ENCODE results near the gene CLEC4F.

Gene CLEC4F, protein sequence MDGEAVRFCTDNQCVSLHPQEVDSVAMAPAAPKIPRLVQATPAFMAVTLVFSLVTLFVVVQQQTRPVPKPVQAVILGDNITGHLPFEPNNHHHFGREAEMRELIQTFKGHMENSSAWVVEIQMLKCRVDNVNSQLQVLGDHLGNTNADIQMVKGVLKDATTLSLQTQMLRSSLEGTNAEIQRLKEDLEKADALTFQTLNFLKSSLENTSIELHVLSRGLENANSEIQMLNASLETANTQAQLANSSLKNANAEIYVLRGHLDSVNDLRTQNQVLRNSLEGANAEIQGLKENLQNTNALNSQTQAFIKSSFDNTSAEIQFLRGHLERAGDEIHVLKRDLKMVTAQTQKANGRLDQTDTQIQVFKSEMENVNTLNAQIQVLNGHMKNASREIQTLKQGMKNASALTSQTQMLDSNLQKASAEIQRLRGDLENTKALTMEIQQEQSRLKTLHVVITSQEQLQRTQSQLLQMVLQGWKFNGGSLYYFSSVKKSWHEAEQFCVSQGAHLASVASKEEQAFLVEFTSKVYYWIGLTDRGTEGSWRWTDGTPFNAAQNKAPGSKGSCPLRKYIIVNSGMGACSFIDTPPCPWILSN

DNA sequence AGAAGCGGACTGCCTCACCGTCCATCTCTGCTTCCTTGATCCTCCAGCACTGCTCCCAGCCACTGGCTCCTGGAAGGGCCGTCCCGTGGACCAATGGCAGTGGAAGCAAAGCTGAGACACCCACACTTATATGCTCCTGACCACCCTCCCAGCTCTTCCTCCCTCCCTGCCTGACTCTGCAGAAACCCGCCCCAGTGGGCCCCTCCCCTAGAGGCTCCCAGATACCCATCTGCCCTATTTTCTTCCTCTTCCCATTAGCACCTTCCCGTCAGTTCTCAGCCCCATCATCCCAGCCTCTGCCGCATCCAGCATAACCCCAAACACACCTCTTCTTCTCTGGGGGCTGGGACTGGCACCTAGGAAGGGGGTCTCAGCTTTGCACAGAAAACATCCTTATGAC, at the start of gene CLEC4F:
CLEC4F (minus strand) TSS at position 101 of the 400 bp plus-strand sequence; CDS start at position 25, 76 bp downstream.
- DNase-seq, result no peak

DNA sequence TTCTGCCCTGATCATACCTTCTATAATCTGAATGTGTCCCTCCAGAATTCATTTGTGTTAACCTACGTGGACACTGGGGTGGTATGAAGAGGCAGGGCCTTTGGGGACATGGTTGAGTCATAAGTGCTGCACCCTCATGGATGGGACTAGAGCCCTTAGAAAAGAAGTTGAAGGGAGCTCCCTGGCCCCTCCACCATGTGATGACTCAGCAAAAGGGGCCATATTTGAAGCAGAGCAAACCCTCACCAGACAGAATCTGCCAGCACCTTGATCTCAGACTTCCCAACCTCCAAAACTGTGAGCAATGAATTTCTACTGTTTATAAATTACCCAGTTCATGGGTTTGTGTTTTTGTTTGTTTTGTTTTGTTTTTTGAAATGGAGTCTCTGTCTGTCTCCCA, 48.6 kb upstream of the CLEC4F start:
- DNase-seq, result no peak

DNA sequence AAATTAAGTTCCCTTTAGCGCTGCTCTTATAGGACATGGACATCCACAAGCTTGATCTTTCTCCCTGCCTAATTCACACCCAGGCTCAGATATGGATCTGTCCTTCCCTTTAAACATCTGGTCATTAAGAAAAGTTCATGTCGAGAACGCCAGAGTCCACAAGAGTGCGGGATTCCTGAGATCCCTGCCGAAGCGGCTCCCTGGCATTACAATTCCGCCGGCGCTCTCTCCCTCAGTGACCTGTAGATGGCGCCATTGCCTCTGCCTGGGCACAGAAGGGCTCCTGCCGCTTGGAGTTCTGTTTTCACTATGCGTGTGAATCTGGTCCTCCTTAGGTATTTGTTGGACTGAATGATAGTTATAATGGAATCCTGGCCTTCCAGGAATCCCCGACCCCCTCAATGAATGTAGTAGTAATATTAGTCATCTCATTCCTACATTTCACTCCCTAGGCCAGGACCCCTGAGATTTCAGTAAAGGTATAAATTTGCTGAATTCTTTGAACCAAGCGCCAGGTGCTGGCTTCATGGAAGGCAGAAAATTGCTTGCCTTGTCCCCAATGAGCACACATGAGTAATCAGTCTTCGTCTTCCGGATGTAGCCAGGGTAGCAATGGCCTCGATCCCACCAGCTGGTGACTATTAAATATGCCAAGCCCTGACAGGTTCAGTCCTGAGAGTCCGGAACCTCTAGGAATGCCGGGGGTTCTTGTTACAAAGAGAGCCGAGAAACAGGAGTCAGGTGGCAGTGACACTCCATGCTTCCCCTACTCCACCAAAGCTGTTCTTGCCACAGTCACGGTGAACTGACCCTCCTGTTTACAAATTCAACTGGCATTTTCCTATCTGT, 41.6 kb upstream of the CLEC4F start:
- DNase-seq, result peak; percentile 75

DNA sequence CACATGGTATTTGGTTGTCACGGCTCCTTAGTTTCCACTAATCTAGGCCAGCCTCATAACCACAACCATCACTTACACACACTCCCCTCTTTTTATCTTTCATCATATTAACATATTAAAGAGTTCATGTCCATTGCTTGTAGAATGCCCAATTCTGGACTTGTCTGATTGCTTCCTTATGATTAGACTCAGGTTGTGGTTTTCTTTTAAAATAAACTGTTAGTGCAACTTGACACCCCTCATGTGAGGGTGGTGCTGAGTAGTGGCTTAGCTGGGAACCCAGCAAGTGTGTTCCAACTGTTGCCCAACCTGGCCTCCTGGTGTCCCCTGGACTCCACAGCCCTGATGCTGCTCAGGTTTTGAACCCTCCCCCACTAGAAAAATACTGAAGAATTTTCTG, 35.3 kb upstream of the CLEC4F start:
- peak; percentile 3 for DNase-seq

DNA sequence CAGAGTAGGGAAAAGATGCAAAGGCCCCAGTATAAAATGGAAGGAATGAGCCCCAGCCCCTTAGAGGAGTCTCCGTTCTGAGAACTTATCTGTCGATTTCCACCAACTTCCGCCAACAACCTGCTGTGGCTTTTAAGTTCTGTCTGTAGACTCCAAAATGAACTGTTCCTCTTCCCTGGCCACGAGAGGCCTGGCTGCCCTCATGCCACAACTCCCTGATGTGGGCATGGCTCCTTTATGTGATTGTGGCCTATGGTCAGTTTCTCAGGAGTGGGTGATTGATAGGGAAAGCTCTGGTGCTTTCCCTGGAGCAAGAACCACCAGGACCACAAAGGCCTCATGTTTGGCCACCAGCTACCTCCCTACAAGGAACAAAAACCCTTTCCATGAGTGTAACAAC, 34.0 kb upstream of the CLEC4F start:
- no peak for DNase-seq

DNA sequence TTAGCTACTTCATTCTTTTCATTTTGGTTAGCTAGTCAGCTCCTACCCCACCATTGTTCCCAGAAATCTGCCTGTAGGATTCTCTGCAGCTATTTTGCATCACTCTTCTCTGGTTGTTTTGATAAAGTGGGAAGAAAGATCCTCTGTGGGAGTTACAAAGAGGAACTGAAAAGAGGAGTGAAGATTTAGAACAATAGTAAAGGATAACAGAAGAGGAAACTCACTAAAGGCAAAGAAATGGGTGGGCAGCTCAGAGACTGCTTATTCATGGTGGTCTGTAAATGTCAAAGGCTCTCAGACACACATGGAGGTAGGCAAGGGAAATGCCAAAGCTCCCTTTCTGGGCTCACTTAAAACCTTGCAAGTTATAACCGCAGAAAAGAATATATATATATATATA, 32.4 kb upstream of the CLEC4F start:
- no peak for DNase-seq

DNA sequence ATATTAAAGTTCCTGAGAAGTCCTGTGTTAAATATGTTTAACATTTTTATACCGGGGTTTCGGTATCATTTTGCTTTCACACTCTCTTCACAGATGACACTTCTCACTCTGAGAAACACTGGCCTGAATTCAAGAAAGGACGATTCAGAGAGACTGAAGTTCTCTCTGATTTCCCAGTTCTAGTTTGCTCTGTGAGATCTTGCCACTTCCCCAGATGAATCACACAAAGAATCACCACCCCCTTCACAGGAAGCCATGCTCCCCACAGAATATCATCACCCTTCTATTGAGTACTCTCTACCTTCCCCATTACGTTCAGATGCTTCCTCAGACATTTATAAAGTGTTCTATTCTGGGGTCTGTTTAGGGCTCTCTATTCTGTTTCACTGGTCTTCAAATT, 31.3 kb upstream of the CLEC4F start:
- DNase-seq, result peak; percentile 7

DNA sequence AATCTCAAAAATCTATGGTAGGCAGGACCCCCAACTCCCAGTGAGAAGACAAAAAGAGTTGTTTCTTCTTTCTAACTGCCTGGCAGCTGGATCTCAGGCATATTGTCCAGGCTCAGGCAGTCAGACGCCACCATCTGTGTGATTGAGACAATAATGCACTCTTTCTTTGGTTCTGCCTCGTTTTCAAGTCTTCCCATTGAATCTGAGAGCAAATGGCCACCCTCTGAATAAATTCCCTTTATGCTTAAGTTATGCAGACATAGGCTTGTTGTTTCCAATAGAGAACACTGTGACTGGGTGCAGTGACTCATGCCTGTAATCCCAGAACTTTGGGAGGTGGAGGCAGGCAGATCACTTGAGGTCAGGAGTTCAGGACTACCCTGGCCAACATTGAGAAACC, 30.5 kb upstream of the CLEC4F start:
- no peak for DNase-seq

DNA sequence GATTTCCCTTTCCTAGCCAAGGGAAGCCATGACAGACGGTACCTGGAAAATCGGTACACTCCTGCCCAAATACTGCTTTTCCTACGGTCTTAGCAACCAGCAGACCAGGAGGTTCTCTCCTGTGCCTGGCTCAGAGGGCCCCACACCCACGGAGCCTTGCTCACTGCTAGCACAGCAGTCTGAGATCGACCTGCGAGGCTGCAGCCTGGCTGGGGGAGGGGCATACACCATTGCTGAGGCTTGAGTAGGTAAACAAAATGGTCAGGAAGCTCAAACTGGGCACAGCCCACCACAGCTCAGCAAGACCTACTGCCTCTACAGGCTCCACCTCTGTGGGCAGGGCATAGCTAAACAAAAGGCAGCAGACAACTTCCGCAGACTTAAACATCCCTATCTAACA, 22.0 kb upstream of the CLEC4F start:
- DNase-seq, result no peak

DNA sequence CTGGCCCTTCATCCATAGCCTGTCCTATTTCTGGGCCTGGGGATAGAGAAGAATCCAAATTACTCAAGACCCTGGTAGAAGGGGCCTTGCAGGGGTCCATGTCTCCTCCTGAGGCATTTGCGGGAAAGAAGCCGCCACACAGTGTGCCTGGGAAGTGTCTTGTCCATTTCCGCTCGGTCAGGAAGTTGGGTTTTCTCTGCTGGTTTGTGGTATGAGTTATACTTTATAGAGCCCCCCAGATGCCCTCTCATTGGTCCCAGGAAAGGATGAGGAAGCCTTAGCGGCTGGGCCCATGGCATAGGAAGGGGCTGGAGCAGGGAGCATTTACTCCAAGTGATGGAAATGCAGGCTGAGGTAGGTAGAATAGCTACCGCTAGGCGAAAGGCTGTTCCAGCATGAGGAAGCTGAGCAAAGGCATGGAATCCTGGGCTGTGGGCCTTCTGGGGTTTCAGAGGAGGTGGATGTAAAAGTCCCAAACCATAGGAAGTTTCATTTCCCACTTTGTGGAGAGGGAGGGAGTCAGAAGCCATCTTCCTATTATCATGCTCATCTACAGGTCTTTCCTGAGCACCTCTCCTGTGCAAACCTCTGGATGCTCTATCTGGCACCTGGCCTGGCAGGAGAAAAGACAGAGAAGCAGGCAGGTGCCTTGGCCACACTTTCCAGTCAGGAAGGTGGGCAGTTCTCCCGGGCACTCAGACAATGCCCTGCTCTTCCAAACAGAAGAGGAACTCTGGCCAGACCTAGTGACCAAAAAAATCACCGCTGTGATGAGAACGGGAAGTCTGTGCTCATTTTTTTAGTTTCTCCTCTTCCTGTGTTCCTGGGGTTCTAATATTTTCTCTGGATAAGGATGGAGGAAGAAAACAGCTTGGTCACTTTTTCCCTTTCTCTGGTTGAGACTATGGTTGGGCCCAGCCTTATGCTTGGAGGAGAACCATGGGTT, 17.9 kb upstream of the CLEC4F start:
- no peak for DNase-seq

DNA sequence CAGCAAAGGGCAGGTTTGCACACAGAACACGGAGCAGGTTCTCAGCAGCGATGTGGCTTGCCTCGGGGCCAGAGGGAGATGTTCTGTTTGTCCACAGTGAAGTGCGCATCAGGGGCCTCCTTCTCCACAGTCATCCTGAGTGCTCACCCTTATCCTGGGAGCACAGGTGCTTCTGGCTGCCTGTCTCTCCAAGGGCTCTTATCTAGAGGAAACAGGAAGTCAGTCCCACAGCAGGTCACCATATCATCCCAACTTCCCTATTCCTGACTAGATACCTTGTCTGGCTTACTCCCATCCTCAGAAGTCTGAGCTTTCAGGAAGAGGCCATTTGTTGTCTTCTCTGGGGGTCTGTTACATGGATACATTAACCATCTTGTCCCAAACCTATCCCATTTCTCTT, 15.2 kb upstream of the CLEC4F start, which contains the start of gene CD207:
CD207 (minus strand) TSS at position 174 of the 400 bp plus-strand sequence; CDS start at position 134, 40 bp downstream.
- DNase-seq, result no peak

DNA sequence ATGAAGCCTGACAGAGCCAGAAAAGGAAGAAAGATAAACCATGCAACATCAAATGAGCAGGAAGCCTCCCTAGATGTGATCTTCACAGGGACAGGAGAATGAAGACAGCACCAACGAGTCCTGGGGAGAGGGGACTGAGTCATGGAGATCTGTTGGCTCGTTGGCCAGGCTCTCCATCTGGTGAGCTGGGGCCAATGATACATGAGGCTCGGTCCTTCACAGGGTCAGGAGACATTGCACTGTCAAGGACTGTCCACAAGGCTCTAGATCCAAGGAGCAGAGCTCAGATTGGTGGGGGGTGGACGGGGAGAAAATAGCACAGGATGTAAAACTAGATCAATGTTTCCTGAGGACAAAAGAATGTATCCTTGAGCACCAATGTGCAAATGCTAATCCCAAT, 14.5 kb upstream of the CLEC4F start:
- no peak for DNase-seq

DNA sequence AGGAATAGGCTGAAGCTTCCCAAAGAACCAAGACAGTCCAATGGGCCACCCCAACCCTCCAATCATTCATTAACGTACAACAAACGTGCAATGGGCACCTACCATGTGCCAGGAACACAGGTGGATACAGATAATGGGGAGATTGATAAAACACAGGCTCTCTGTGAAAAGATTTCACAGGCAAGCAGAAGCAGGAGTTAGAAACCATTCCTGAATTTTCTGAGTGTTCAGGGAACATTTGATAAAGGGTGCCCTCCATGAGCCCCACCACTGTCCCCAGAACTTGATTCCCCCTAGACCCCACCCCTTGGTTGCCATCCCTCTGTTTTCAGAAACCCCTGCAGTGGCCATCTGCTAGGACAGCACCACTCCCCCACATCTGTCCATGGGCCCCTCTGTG, 13.7 kb upstream of the CLEC4F start:
- DNase-seq, result no peak

DNA sequence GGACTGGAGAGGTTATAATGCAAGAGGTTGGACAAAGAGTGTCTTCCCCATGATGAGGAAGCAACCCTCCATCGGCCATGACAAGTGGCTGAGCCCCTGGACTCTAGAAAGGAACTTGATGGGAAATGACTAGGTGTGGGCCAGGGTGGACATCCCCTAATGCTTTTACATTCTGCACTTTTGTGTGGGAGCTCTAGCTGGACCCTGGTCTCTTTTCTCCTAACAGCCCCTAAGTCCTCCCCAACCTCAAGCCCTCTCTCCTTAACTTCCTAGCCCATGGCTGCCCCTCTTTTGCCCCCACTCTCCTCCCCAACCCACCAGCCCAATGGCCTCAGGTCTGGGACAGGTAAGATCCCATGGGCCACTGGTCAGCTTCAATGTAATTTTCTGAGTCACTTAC, 12.8 kb upstream of the CLEC4F start:
- no peak for DNase-seq

DNA sequence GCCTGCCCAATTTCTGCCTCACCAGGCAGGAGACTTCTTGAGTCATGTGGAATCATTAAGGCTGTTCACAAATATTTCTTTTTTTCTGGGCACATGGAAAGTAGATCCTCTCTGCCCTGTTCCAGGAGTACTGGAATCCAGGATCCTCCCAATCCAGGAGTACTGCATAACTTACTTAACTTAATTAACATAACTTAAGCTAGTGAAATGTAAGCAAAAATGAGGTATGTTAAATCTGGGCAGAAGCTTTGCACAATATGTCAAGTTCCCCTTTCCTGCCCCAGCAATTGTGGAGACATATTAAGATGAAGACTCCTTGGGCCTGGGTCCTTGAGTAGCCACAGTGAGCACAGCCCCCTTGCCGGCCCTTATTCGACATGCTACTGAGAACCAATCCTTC, 12.0 kb upstream of the CLEC4F start:
- DNase-seq, result no peak

DNA sequence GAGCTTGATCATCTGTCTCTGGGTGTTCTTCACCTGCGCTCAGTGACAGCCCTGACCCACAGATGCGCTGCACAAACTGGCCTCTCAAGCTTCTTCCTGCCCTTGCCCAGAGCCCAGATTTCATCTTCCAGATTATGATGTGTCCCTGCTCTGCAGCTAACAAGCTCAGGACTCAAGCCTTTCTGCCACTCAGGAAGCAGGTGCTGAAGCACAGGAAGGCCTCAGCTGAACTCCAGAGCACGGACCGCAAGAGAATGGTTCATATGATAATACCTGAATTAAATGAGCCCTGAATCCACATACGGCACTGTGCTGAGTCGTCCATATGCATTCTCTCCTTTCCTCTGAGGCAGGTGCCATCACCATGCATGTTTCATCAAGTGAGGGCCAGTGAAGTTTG, 11.5 kb upstream of the CLEC4F start:
- no peak for DNase-seq

DNA sequence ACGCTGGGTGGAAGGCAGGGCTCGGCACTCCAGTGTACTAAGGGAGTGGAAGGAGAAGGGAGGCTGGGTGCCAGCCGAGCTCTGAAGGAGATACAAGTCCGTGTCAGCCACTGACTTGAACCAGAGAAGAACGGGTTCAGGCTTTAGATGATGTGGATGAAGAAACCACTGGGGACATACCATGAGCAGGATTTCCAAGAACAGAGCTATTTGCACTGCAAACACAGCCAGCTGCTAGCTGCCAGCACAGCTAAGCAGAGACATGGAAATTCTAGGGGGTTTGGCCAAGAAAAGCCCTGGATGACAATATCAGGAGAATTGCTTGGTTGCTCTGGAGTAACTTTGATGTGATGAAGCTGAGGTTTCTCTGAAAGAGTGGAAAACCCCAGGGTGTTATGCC, 10.0 kb upstream of the CLEC4F start:
- no peak for DNase-seq

DNA sequence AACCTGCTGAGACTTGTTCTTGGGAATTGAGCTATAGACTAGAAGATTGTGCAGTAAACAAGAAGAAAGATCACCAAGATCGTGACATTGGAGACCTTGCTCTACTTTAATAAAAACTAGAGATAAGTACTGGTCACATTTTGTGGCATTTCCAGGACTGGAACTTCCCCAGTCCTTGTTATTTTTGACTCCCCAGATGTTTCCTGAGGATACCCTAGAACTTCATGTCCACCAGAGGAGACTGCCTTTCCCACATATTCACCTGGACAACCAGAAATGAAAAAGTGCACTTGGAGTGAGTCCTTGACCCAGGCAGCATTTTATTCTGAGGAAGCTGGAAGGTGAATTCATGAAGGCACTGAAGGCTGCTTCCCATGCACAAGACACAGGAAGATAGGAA, 9.5 kb upstream of the CLEC4F start:
- no peak for DNase-seq

DNA sequence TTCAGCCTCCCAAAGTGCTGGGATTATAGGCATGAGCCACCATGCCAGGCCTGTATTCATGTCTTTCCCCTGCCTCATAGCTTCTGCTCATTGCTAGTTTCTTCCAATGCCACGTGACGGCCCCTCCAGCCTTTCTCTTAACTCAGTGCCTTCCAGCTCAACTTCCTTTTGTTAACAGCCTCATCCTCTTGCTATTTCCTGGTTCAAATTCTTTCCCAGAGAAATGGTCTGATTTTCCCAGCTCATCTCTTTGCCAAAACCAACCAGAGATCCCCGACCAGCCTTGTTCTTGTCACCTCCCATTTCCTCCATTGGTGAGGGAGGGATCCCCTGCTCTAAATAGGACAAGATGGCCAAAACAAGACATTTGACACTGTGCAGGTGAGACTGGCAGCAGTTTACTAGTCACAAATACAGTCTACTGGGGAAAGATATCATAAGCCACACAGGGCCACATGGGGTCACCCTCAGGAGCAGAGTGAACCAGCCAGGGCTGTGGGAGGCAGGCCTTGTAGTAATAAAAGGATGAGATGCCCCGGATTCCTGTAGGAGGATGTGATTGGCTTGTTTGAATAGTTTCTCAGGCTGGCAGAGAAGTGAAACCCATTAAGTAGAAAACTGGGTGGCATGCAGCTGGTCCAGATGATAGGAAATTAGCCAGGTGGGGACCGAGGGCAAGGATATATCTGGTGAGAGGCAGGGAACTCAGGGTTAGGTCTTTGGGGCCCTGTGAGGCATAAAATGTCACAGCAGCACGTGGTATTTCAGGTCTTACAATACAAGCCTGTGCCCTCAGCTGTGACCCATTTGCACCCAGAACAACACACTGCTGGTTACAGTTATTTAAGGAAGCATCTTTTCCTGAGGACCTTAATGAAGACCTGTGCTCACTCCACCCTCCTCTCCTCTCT, 8.8 kb upstream of the CLEC4F start:
- peak; percentile 28 for DNase-seq

DNA sequence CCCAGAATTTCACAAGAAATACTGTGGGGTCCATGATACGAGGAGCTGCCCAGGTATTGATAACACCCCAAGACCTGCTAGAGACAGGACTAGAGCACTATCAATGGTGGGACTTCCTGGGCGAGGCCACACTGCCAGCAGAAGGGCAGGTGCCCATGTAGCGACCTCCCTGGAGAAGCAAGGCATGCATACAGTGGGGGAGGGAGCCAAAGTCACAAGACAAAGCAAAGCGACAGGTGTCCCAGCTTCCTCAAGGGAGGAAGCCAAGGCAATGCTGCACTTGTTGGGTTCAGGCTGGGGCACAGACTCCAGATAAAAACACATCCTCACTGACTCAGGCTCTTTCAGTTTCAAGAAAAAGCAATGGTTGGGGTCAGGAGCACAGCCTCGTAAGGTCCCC, 7.7 kb upstream of the CLEC4F start:
- no peak for DNase-seq

DNA sequence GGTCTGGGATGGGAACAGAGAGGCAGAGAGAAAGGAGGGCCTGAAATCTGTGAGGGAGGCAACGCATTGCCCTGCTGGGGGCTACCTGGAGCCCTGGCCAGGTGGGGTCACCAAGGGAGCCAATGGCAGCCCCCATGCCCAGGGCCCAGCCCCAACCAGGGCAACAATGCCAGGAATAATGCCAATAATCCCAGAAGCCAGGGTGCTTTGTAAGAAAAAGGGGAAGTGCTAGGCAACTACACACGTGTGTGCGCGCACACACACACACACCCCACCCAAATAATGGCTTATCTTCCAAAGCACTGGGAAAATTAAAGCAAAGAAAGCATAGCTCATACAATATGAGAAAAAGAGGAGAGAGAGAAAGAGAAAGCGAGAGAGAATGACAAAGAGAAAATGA, 7.0 kb upstream of the CLEC4F start:
- no peak for DNase-seq

All from fibroblast of upper back skin (primary cell).